A673 (cell line): ENCODE measurements around the gene NHLH2. TPM values are rescaled to one million over a fixed set of nuclear protein-coding genes. Genes with fewer than 3 reads are reported as not detected.

Experiments used
- BruUV-seq: library from RNA; stranded (reverse); fragments of 400-500 nt; replicated peaks from 2 replicates; lab custom pipeline; 2021; lab: Mats Ljungman, UMichigan
- CTCF ChIA-PET: fragments of 300-600 bp; sonication (Branson Sonifier 250); formaldehyde crosslinking; loops from one replicate; lab custom pipeline; 2022; ENCODE audit warnings: antibody characterized with exemption; lab: Charles Lee
- POLR2A ChIA-PET: fragments of 300-600 bp; sonication (Branson Sonifier 250); formaldehyde crosslinking; loops from one replicate; lab custom pipeline; 2022; ENCODE audit warnings: antibody characterized with exemption; ENCODE audit not compliant: low non-redundant PET; lab: Charles Lee
- DNase-seq: peaks from one replicate; pipeline ENCODE4 v3.0.0-alpha.2; 2015; ENCODE audit warnings: low spot score
- H3K27ac ChIP-seq: fragments of 200-600 bp; sonication (generic); 2 replicates; pipeline ENCODE4 v1.5.1; 2016; ENCODE audit warnings: mixed run types, low read depth, mild to moderate bottlenecking, mixed read lengths, antibody characterized with exemption, low read length; ENCODE audit not compliant: poor library complexity, severe bottlenecking
- H3K27me3 ChIP-seq: fragments of 200-600 bp; sonication (generic); replicated peaks from 2 replicates; pipeline ENCODE4 v1.6.1; 2017; ENCODE audit warnings: mixed run types, low read depth, mild to moderate bottlenecking, mixed read lengths, antibody characterized with exemption, low read length; ENCODE audit not compliant: insufficient read depth, poor library complexity
- H3K36me3 ChIP-seq: fragments of 200-600 bp; sonication (generic); 2 replicates; pipeline ENCODE4 v1.6.1; 2016; ENCODE audit warnings: mixed run types, mild to moderate bottlenecking, mixed read lengths, antibody characterized with exemption, low read length; ENCODE audit not compliant: insufficient read depth, poor library complexity, severe bottlenecking
- H3K4me1 ChIP-seq: fragments of 200-600 bp; sonication (generic); 2 replicates; pipeline ENCODE4 v1.6.1; 2017; ENCODE audit warnings: mixed run types, mild to moderate bottlenecking, mixed read lengths, antibody characterized with exemption, low read length; ENCODE audit not compliant: insufficient read depth, poor library complexity, severe bottlenecking
- H3K4me3 ChIP-seq: fragments of 200-600 bp; sonication (generic); 2 replicates; pipeline ENCODE4 v1.5.1; 2016; ENCODE audit warnings: low read depth, mixed run types, mild to moderate bottlenecking, mixed read lengths, low read length; ENCODE audit not compliant: poor library complexity, severe bottlenecking
- H3K9me3 ChIP-seq: fragments of 200-600 bp; sonication (generic); 2 replicates; pipeline ENCODE4 v1.6.1; 2016; ENCODE audit warnings: mixed run types, low read depth, mild to moderate bottlenecking, mixed read lengths, antibody characterized with exemption, low read length; ENCODE audit not compliant: poor library complexity, severe bottlenecking
- EZH2 ChIP-seq: fragments of 200-600 bp; sonication (generic); IDR thresholded peaks from 2 replicates; pipeline ENCODE4 v1.6.1; 2017; ENCODE audit warnings: borderline replicate concordance, low read depth, mild to moderate bottlenecking, mixed read lengths, antibody characterized with exemption, low read length; ENCODE audit not compliant: poor library complexity, severe bottlenecking
- intact Hi-C: fragments of 100-400 bp; cut with micrococcal nuclease; formaldehyde crosslinking; loops from one replicate; pipeline ENCODE4 v1.10.0; 2022; ENCODE audit not compliant: unreplicated experiment
- total RNA-seq: library from RNA; stranded (reverse); gene quantifications from 2 replicates; pipeline ENCODE4 v1.2.3, GENCODE V29; 2021
- TF ChIP-seq, protein P1 (sequence below): fragments of 300-800, 200-600 bp; sonication (generic); conservative IDR thresholded peaks from 2 replicates; pipeline ENCODE4 v1.5.1; 2017; ENCODE audit warnings: low read depth, mild to moderate bottlenecking, antibody characterized with exemption, low read length, moderate library complexity, mixed read lengths

Gene NHLH2
- total RNA-seq, 1 experiment from 2014 or later, result not detected

DNA sequence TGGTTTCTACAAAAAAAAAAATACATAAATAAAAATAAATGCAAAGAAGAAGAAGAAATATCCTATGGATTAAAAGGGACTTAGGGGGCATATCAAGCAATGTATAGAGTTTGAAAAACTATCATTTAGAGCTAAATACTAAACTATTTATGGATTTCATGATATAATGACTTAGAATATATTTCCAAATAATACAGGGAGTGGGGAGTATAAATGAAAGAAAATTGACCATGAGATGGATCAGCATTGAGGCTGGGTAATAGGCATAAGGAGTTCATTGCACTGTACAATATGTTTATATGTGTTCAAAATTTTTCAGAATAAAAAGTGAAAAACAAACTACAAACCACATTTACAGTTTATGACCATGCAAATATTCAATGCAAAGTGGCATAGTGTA is 18.8 kb downstream of the NHLH2 start:
- intact Hi-C loops, result no loop called here
- no peak for DNase-seq
- no peak overlapping the region for H3K27ac ChIP-seq
- H3K9me3 ChIP-seq, result no peaks in the 10 kb centered on the region
- no peaks in the 10 kb centered on the region for H3K4me1 ChIP-seq
- BruUV-seq, result no TSS peak
- H3K36me3 ChIP-seq, result no peaks in the 10 kb centered on the region
- CTCF ChIA-PET, result no interaction called here
- POLR2A ChIA-PET, result no interaction called here
- no peak for TF ChIP-seq EZH2
- TF ChIP-seq, protein P1, sequence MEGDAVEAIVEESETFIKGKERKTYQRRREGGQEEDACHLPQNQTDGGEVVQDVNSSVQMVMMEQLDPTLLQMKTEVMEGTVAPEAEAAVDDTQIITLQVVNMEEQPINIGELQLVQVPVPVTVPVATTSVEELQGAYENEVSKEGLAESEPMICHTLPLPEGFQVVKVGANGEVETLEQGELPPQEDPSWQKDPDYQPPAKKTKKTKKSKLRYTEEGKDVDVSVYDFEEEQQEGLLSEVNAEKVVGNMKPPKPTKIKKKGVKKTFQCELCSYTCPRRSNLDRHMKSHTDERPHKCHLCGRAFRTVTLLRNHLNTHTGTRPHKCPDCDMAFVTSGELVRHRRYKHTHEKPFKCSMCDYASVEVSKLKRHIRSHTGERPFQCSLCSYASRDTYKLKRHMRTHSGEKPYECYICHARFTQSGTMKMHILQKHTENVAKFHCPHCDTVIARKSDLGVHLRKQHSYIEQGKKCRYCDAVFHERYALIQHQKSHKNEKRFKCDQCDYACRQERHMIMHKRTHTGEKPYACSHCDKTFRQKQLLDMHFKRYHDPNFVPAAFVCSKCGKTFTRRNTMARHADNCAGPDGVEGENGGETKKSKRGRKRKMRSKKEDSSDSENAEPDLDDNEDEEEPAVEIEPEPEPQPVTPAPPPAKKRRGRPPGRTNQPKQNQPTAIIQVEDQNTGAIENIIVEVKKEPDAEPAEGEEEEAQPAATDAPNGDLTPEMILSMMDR, result no peak
- H3K27me3 ChIP-seq, result peaks cover 22% of the 10 kb centered on the region
- no peak overlapping the region for H3K4me3 ChIP-seq

DNA sequence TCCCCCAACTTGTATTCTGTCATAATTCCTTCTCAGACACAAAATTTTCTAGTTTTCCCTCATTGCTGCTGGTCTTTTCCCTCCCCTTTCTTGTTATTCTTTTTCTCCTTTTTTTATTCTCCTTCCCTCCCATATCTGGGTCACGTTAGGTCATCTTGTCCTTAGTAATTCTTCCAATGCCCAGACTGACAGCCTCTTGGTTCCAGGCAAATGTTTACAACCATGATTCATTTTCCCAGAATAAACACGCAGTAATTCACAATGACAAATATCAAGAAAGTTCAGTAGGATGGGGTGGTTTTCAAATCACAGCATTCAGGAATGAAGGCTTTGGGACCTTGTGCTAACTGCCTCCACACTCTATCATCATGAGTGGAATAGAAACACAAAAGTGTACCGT is 25.2 kb downstream of the NHLH2 start:
- DNase-seq, result no peak
- Histone ChIP-seq H3K4me3 (no peak overlapping the region), H3K4me1 (no peaks in the 10 kb centered on the region), H3K27me3 (no peaks in the 10 kb centered on the region), H3K27ac (no peak overlapping the region), H3K36me3 (no peaks in the 10 kb centered on the region), H3K9me3 (no peaks in the 10 kb centered on the region)
- intact Hi-C loops, result no loop called here
- no TSS peak for BruUV-seq
- ChIA-PET POLR2A (no interaction called here), CTCF (no interaction called here)
- TF ChIP-seq, protein P1, result no peak
- no peak for TF ChIP-seq EZH2

DNA sequence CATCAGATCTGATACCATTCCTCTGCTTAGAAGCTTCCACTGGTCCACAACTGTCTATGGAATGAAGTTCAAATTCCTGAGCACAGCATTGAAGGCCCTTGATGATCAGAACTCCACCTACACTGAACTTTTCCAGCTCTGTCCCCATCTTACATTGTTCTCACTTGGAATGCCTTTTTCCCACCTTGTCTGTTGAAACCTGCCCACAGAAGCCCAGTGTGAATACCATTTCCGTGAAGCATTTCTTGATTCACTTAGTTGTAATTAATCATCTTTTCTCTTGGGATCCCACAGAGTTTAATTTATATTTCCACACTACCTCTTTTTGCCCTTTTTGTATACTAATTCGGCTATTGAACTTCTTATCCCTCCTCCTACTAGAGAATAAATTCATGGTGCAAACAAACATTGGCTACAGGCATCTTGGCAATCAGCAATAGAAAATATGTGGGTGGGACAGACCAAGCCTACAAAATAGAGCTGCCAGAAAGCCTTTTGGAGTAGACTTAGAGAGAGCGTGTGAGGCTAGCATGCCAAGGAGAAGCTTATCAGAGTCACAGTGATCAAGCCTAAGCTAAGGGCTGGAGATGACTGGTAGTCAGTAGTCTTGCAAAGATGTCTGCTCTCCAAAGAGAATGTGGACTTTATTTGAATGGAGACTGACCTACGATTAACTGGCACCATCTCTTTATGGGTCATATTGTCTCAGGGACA is 26.1 kb downstream of the NHLH2 start:
- TF ChIP-seq EZH2, result no peak
- TF ChIP-seq, protein P1, result no peak
- ChIA-PET CTCF (no interaction called here), POLR2A (no interaction called here)
- Histone ChIP-seq H3K27ac (no peak overlapping the region), H3K4me1 (no peaks in the 10 kb centered on the region), H3K36me3 (no peaks in the 10 kb centered on the region), H3K9me3 (no peaks in the 10 kb centered on the region), H3K4me3 (no peak overlapping the region), H3K27me3 (no peaks in the 10 kb centered on the region)
- intact Hi-C loops, result no loop called here
- no peak for DNase-seq
- BruUV-seq, result no TSS peak
